ENCODE measurements around the gene HBZ.

GRCh38 chr16:166375-167121 is 14.1 kb downstream of the HBZ start:
- TF ChIP-seq CTCF (IDR thresholded peaks at IDR 0.05) (no peak), POLR2A (IDR thresholded peaks at IDR 0.05) (no peak)
